Measurements from ENCODE around the gene SELENOT.

Gene SELENOT

DNA sequence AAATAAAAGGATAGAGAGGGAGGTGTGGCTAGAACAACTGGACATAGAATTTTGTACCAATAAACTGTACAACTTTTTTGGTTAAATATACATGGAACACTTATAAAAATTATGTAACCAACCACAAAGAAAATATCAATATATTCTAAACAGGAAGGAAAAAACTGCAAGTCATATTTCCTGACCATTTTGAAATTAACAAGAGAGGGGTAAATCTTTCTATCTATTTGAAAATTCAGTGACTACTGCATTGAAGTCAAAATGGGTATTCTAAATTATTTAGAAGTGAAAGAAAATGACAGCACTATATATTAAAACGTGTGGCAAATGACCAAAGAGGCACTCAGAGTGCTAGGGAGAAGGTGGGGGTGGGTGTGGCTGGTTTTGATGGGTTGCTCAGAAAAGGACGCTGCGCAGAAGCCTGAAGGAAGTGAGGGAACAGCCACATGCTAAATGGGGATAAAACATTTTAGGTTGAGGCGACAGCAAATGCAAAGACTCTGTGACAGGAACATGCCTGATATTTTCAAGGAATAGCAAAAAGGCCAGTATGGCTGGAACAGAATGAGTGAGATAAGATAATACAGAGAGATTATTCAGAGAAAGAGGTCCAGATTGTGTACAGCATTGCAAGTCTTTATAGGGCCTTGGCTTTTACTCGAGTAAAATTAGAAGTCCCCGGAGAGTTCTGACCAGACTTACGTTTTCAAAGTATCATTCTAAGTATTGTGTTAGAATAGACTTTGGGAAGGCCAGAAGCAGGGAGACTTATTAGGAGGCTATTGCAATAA lies 59.5 kb downstream of the SELENOT start:
- DNase-seq (ENCODE audit: low read depth): no peak

GRCh38 chr3:150663461-150663860 lies 60.3 kb downstream of the SELENOT start:
- no peak for DNase-seq (ENCODE audit: low read depth)

- DNase-seq (ENCODE audit: low read depth): no peak
These were observed 63.0 kb downstream of the SELENOT start for GRCh38 chr3:150666167-150666566.

GRCh38 chr3:150673966-150674365 lies 70.8 kb downstream of the SELENOT start:
- DNase-seq (ENCODE audit: low read depth): no peak

DNA sequence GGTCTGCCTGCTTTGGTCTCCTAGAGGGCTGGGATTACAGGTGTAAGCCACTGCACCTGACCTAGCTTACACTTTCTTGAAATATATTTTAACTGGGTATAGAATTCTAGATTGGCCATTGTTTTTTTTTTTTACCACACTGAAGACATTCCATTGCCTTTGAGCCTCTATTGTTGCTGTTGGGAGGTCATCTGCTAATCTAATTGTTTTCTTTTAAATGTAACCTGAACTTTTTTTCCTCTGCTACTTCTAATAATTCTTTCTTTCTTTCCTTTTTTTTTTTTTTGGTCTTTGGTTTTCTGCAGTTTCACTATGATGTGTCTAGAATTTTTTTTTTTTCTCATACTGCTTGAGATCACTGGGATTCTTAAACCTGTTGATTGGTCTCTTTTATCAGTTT lies 72.5 kb downstream of the SELENOT start:
- no peak for DNase-seq (ENCODE audit: low read depth)

Measured in iris pigment epithelial cell (primary cell).